Thoracic aorta (tissue), 2 donors: ENCODE measurements around the gene PCBP3. TPM values are rescaled to one million over a fixed set of nuclear protein-coding genes. Genes with fewer than 3 reads are reported as not detected.

ENCODE experiments used
- ATAC-seq: fragments of 150-250 bp; one replicate; pipeline ENCODE4 v1.8.0; 2017; ENCODE audit warnings: low read depth; ENCODE audit not compliant: insufficient number of reproducible peaks, low FRiP score
- DNase-seq: peaks from one replicate; pipeline ENCODE4 v3.0.0-alpha.2; 2020; ENCODE audit warnings: low spot score
- H3K27ac ChIP-seq, 2 donors: fragments of 200-600 bp; sonication (generic); 1 replicate in 1 of 2; 2 replicates in 1 of 2; pipeline ENCODE4 v1.5.1; 2016; ENCODE audit warnings: mild to moderate bottlenecking in 2 of 2, moderate library complexity in 2 of 2
- H3K27me3 ChIP-seq: fragments of 200-600 bp; sonication (generic); replicated peaks from 2 replicates; pipeline ENCODE4 v1.6.0; 2016; ENCODE audit warnings: mild to moderate bottlenecking; ENCODE audit not compliant: insufficient read depth
- H3K36me3 ChIP-seq: fragments of 200-600 bp; sonication (generic); one replicate; pipeline ENCODE4 v1.5.1; 2016
- H3K4me1 ChIP-seq, 2 donors: fragments of 200-600 bp; sonication (generic); 1 replicate in 1 of 2; 2 replicates in 1 of 2; pipeline versions ENCODE4 v1.5.1 to v1.6.0; 2016; ENCODE audit warnings: low read depth in 2 of 2, mild to moderate bottlenecking in 1 of 2; ENCODE audit not compliant: control insufficient read depth in 1 of 2
- H3K4me3 ChIP-seq: fragments of 200-600 bp; sonication (generic); 2 replicates; pipeline ENCODE4 v1.5.1; 2016; ENCODE audit warnings: mild to moderate bottlenecking
- H3K9me3 ChIP-seq: fragments of 200-600 bp; sonication (generic); 2 replicates; pipeline ENCODE4 v1.5.1; 2016
- total RNA-seq, 2 donors: library from RNA; depleted of rRNA; stranded (reverse); fragments of >200 nt; gene quantifications; one replicate each; pipeline versions ENCODE4 v1.1.0 to v1.2.3, GENCODE V29; 2016
- TF ChIP-seq, protein P1 (sequence below): fragments of 200-600 bp; sonication (generic); IDR thresholded peaks from one replicate; pipeline ENCODE4 v1.5.1; 2019; ENCODE audit warnings: antibody characterized with exemption

The PCBP3 gene
- total RNA-seq, 2 donors from 2014 or later, result 4.5 to 28.4 TPM

DNA sequence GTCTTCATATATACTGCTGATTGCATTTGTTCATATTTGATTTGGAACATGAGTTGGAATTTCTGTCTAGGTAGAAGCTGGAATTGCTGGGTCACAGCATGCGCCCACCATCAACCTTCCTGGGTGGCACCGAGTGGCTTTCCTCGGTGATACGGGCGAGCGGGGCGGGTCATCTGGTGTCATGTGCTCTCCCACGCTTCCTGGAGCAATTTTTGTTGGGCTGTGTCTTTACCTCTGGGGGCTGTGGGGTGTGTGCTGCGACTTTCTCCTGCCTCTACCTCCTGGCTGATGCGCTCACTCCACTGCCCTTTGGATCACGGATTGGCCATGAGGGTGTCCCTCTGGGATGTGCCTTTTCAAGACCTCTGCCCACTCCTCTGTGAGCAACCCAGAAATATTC is 229.4 kb downstream of the PCBP3 start:
- Histone ChIP-seq H3K9me3 (no peaks in the 10 kb centered on the region), H3K4me3 (no peak overlapping the region), H3K27ac (no peak overlapping the region), H3K27me3 (no peaks in the 10 kb centered on the region), H3K36me3 (no peaks in the 10 kb centered on the region), H3K4me1 (peaks cover 0 to 4% of the 10 kb centered on the region in 2 donors)
- DNase-seq (no peak), ATAC-seq (no peak)
- TF ChIP-seq, protein P1, sequence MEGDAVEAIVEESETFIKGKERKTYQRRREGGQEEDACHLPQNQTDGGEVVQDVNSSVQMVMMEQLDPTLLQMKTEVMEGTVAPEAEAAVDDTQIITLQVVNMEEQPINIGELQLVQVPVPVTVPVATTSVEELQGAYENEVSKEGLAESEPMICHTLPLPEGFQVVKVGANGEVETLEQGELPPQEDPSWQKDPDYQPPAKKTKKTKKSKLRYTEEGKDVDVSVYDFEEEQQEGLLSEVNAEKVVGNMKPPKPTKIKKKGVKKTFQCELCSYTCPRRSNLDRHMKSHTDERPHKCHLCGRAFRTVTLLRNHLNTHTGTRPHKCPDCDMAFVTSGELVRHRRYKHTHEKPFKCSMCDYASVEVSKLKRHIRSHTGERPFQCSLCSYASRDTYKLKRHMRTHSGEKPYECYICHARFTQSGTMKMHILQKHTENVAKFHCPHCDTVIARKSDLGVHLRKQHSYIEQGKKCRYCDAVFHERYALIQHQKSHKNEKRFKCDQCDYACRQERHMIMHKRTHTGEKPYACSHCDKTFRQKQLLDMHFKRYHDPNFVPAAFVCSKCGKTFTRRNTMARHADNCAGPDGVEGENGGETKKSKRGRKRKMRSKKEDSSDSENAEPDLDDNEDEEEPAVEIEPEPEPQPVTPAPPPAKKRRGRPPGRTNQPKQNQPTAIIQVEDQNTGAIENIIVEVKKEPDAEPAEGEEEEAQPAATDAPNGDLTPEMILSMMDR, result no peak

DNA sequence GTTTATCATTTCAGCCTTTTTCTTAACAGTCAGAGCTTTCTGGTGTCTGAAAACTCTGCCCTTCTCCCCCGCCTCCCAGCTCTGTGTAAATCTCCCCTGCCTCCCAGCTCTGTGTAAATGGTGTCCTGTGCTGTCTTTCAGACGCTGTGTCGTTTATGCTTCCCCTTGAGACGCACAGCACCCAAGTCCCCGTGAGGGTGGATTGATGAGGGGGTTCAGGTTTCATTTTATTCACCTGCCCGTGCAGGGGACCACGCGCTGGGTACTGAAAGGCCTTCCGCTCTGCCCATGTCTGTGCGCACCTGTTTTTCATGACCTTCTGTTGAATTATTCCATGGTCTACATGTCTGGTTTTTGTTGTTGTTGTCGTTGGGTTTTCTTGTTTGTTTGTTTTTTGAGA is 229.9 kb downstream of the PCBP3 start:
- TF ChIP-seq, protein P1, result no peak
- no peak for ATAC-seq
- H3K4me1 ChIP-seq, result peaks cover 0 to 4% of the 10 kb centered on the region in 2 donors
- no peak overlapping the region for H3K27ac ChIP-seq
- no peaks in the 10 kb centered on the region for H3K27me3 ChIP-seq
- H3K36me3 ChIP-seq, result no peaks in the 10 kb centered on the region
- no peaks in the 10 kb centered on the region for H3K9me3 ChIP-seq
- no peak for DNase-seq
- no peak overlapping the region for H3K4me3 ChIP-seq

DNA sequence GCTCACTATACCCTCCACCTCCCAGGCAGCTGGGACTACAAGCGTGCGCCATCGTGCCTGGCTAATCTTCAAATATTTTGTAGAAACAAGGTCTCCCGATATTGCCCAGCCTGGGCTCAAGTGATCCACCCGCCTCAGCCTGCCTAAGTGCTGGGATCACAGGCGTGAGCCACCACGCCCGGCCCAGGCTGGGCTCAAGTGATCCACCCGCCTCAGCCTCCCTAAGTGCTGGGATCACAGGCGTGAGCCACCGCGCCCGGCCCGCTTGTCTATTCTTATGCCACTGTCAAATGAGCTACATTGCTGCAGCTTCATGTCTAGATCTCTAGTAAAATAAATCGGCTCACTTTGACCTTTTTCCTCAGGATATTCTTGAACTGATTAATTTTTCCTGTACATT is 230.3 kb downstream of the PCBP3 start:
- H3K4me3 ChIP-seq, result no peak overlapping the region
- H3K36me3 ChIP-seq, result no peaks in the 10 kb centered on the region
- ATAC-seq (no peak), DNase-seq (no peak)
- no peak overlapping the region for H3K27ac ChIP-seq
- TF ChIP-seq, protein P1, result no peak
- H3K27me3 ChIP-seq, result no peaks in the 10 kb centered on the region
- H3K9me3 ChIP-seq, result no peaks in the 10 kb centered on the region
- H3K4me1 ChIP-seq, result peaks cover 0 to 4% of the 10 kb centered on the region in 2 donors

DNA sequence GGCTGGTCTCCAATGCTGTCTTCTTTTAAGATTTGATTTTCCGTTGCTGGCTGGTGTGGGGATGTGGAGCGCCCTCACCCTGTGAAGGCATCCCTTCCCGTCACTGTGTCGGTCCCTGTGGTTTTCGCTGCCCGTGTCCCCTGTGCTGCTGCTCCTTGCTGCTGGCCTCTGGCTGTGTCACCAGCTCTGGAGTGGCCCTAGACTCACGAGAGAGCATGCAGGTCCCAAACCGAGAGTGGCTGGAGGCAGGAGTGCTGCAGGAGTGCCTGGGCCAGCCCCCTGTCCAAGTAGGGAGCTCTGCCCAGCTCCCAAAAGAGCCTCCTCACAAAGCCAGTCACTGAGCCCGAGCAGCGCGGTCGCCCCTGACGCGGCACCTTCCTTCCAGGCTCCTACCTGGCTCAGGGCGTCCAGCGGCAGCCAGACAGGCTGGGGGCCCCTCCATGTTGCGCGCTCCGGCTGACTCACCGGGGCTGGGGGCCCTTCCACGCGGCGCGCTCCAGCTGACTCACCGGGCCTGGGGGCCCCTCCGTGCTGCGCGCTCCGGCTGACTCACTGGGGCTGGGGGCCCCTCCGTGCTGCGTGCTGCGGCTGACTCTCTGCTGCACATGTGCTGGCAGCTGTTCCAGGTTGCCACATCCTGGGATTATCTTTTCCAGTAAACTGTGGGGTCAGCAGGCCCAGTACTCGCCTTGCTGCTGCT is 231.3 kb downstream of the PCBP3 start:
- no peak overlapping the region for H3K4me3 ChIP-seq
- TF ChIP-seq, protein P1, result no peak
- no peak for DNase-seq
- H3K36me3 ChIP-seq, result no peaks in the 10 kb centered on the region
- no peak overlapping the region for H3K27ac ChIP-seq
- H3K27me3 ChIP-seq, result no peaks in the 10 kb centered on the region
- no peaks in the 10 kb centered on the region for H3K9me3 ChIP-seq
- ATAC-seq, result no peak
- H3K4me1 ChIP-seq, result no peaks in the 10 kb centered on the region

DNA sequence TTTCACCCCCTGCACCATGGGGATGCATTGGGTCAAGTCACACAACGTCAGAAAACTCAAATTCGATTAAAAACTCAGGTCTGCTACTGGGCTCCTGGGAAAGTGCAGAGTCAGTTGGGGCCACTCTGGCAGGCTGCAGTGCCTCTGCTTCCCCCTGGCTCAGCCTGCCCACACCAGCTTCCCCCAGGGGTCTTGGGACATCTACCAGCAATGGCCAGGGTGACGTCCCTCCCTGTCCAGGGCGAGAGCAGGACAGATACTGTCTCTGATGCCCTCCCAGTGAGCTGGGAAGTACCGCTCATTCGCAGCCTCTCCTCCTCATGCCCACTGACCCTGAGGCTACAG is 231.9 kb downstream of the PCBP3 start:
- Histone ChIP-seq H3K4me3 (no peak overlapping the region), H3K36me3 (no peaks in the 10 kb centered on the region), H3K27ac (no peak overlapping the region), H3K9me3 (no peaks in the 10 kb centered on the region), H3K4me1 (peaks cover 0 to 3% of the 10 kb centered on the region in 2 donors), H3K27me3 (no peaks in the 10 kb centered on the region)
- TF ChIP-seq, protein P1, result no peak
- DNase-seq (no peak), ATAC-seq (no peak)
